ENCODE results near the gene LAMA4.

DNA sequence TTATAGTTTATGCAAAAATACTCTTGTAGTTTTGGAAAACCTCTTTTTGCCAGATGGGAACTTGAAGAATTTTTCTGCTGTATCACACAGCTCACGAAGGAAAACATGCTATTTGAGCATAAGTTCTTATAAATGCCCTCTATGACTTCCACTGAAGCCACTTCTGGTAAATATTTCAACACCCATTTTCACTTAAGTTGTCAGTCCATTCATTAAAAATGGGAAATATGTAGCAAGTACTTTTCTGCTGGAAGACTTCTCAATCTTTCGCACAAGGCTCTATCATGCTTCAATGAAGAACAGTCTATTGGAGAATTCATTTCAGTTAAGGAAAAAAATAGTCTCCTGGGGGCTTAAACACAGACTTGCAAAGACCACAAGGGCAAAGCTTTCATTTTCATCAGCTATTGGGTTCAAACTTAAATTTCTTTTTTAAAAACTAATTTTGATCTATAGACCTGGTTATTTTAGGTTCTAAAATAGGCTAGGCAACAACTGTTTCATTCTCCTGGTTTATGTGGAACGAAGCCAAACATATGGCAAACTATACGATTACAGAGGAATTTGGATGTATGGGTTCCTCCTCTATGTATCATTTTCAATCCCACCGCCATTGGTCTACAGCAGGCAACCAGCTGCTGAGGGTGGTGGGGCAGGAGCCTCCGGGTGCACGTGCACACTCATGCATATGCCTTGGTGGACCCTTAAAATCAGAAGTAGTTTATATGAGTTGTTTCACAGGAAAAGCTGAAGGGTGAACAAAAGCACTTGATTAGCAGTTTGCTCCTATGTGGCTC is 38.7 kb downstream of the LAMA4 start:
- no peak for TF ChIP-seq CTCF (IDR thresholded peaks at IDR 0.05)
- TF ChIP-seq POLR2A (IDR thresholded peaks at IDR 0.05) = no peak
